ENCODE results near the gene GNGT2. TPM values are rescaled to one million over a fixed set of nuclear protein-coding genes. Genes with fewer than 3 reads are reported as not detected.

Gene GNGT2
- total RNA-seq, 2 donors from 2014 or later, result 24.6 to 27.5 TPM

DNA sequence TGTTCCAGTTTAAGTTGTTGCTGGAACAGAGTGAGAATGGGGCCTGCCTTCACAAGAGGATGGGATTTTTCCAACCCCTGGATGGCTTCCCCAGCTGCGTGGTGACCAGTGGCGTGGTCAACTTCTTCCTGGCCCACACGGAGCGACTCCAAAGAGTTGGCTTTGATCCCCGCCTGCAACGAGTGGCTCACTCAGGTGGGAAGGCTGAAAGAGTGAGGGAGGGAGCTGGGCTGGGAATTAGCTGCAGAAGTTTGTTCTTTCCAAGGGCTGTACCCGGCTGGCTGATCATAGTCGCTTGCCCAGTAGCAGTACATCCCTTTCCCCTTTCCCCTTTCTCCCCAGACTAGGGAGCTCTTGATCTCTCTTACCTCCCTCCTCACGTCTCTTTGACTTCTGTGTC, 41.7 kb downstream of the GNGT2 start:
- H3K9me3 Mint-ChIP-seq, result peaks cover 0 to 3% of the 10 kb centered on the region in 2 donors
- H3K27ac Mint-ChIP-seq, result no peak overlapping the region
- no peak for ATAC-seq (replicated peaks in 1 of 2)
- H3K36me3 Mint-ChIP-seq (ENCODE audit: insufficient read depth in 2 of 2), result peaks cover 0 to 2% of the 10 kb centered on the region in 2 donors
- DNase-seq, result no peak
- no peak overlapping the region for H3K4me3 Mint-ChIP-seq
- no peaks in the 10 kb centered on the region for H3K4me1 Mint-ChIP-seq (ENCODE audit: low read depth)
- peaks cover 62% of the 10 kb centered on the region for H3K27me3 Mint-ChIP-seq (ENCODE audit: low read depth)

DNA sequence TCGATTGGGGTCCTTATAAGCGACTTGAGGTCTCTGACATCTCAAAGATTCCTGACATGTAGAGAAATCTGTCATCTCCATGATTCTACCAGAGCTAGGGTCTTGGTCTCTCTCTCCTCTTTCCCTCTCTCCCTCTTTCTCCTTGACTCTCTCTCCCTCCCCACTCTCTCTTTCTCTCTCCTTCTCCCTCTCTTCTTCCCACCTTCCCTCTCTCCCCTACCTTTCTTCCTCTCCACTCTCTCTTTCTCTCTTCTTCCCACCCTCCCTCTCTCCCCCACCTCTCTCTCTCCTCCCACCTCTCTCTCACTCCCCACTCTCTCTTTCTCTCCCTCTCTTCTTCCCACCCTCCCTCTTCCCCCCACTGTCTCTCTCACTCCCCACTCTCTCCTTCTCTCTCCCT, 45.2 kb downstream of the GNGT2 start:
- Mint-ChIP-seq H3K4me1 (ENCODE audit: low read depth) (no peaks in the 10 kb centered on the region), H3K36me3 (ENCODE audit: insufficient read depth in 2 of 2) (no peaks in the 10 kb centered on the region), H3K27ac (no peak overlapping the region), H3K9me3 (no peaks in the 10 kb centered on the region), H3K27me3 (ENCODE audit: low read depth) (peaks cover 45% of the 10 kb centered on the region), H3K4me3 (no peak overlapping the region)
- DNase-seq, result no peak
- ATAC-seq (replicated peaks in 1 of 2), result no peak

DNA sequence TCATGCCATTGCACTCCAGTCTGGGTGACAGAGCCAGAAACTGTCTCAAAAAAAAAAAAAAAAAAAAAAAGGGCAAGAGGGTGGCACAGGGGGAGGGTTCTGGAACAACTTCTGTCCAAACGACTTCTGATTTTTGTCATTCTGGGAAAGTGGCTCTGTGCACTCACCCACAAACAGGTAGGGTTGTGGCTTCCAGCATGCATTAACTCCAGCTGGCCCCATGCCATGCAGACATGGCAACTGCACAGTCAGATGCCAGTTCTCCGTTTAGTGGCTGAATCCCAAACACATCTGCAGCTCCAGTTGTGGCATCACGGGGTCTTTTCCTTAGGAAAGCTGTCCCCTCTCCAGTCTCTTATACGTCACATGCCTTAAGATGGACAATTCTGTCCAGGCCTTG, 47.5 kb downstream of the GNGT2 start:
- Mint-ChIP-seq H3K4me3 (no peak overlapping the region), H3K9me3 (no peaks in the 10 kb centered on the region), H3K36me3 (ENCODE audit: insufficient read depth in 2 of 2) (no peaks in the 10 kb centered on the region), H3K27ac (no peak overlapping the region), H3K27me3 (ENCODE audit: low read depth) (peaks cover 48% of the 10 kb centered on the region), H3K4me1 (ENCODE audit: low read depth) (no peaks in the 10 kb centered on the region)
- DNase-seq, result no peak
- ATAC-seq (replicated peaks in 1 of 2), result no peak

DNA sequence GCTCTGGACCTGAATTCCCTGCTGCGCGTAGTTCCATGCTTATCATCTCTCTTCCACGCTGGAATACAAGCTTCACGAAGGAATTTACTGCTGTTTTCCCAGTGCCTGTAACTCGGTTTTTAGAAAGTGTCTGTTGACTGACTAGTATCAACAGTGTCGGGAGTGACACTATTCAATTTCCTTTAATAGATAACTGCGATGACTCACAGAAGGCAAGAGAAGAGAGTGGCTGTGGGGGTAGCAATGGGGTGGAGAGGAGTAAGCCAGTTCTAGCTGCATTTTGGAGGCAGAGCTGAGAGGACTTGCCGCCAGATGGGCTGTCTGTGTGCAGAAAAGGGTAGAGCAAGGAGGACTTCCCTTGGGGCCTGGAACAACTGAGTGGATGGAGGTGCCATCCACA, 52.6 kb downstream of the GNGT2 start:
- H3K27ac Mint-ChIP-seq, result no peak overlapping the region
- no peak for ATAC-seq (replicated peaks in 1 of 2)
- no peak overlapping the region for H3K4me3 Mint-ChIP-seq
- no peak for DNase-seq
- peaks cover 36% of the 10 kb centered on the region for H3K27me3 Mint-ChIP-seq (ENCODE audit: low read depth)
- H3K36me3 Mint-ChIP-seq (ENCODE audit: insufficient read depth in 2 of 2), result no peaks in the 10 kb centered on the region
- no peaks in the 10 kb centered on the region for H3K9me3 Mint-ChIP-seq
- H3K4me1 Mint-ChIP-seq (ENCODE audit: low read depth), result no peaks in the 10 kb centered on the region

DNA sequence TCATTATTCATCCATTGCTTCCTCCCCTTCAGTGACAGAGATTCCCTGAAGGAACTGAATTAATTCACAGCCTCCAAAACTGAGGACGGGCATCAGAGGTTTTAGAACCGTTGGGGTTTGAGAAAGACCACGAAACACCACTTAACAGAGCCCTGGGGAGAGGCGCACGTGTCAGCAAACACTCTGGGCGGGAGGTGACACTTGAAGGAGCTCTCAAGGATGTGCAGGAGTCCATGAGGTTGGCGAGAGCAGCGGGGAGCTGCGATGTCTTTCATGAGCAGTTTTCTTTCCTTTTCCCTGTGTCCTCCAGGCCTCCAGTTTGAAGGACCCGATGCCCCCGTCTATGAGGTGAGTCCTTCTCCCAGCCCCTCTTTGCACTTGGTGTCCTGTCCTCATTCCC, 54.1 kb downstream of the GNGT2 start:
- Mint-ChIP-seq H3K4me1 (ENCODE audit: low read depth) (no peaks in the 10 kb centered on the region), H3K4me3 (no peak overlapping the region), H3K27ac (no peak overlapping the region), H3K27me3 (ENCODE audit: low read depth) (peaks cover 36% of the 10 kb centered on the region), H3K36me3 (ENCODE audit: insufficient read depth in 2 of 2) (no peaks in the 10 kb centered on the region), H3K9me3 (no peaks in the 10 kb centered on the region)
- ATAC-seq (replicated peaks in 1 of 2) (no peak), DNase-seq (no peak)

Other genes with a start within 250 kb of the GNGT2 start
- not detected for gene GIP, start 242.0 kb downstream of the GNGT2 start, total RNA-seq
- under 1 TPM; 0.32 to 0.50 TPM for gene IGF2BP1, start 213.2 kb downstream of the GNGT2 start, total RNA-seq
- gene B4GALNT2, start 77.8 kb downstream of the GNGT2 start, total RNA-seq, result not detected
- 10 to 100 TPM; 27.9 to 32.4 TPM for gene ABI3, start 133 bp upstream of the GNGT2 start, total RNA-seq
- under 1 TPM in 1 of 2 donors, not detected in 1; 0.29 TPM for gene PHOSPHO1, start 20.2 kb upstream of the GNGT2 start, total RNA-seq
- 10 to 100 TPM in 1 of 2 donors, 1 to 10 TPM in 1; 8.3 to 13.2 TPM for gene ZNF652, start 151.7 kb upstream of the GNGT2 start, total RNA-seq
- gene PHB1, start 204.3 kb upstream of the GNGT2 start, total RNA-seq, result 100 to 1,000 TPM in 1 of 2 donors, 10 to 100 TPM in 1; 91.4 to 119 TPM

All from activated T-cell treated with anti-CD3 and anti-CD28 coated beads, Interleukin-2, amount 50 U/mL, for 72 hours (primary cell).